GM12878 (cell line): ENCODE results near the gene BNC2. TPM values are rescaled to one million over a fixed set of nuclear protein-coding genes. Genes with fewer than 3 reads are reported as not detected.

Source experiments
- ATF7 ChIP-seq: fragments of 450-650 bp; IDR thresholded peaks from 2 replicates; pipeline ENCODE4 v1.6.1; 2016; ENCODE audit warnings: low read depth, mild to moderate bottlenecking
- FOS ChIP-seq: IDR thresholded peaks from 3 replicates; pipeline ENCODE4 v1.6.1; 2011; ENCODE audit warnings: borderline replicate concordance; ENCODE audit not compliant: insufficient read length; ENCODE audit errors: extremely low read depth
- HSF1 ChIP-seq: fragments of 150-350 bp; IDR thresholded peaks from 2 replicates; pipeline ENCODE4 v1.6.1; 2014; ENCODE audit warnings: mild to moderate bottlenecking, low read depth, low read length
- POU2F2 ChIP-seq: IDR thresholded peaks from 3 replicates; pipeline ENCODE4 v1.6.1; 2011; ENCODE audit warnings: low read depth, mild to moderate bottlenecking, low read length, borderline replicate concordance
- ZNF207 ChIP-seq: fragments of 450-650 bp; IDR thresholded peaks from 2 replicates; pipeline ENCODE4 v1.6.1; 2014; ENCODE audit warnings: antibody characterized with exemption, mild to moderate bottlenecking, borderline replicate concordance
- ZNF24 ChIP-seq: fragments of 450-650 bp; IDR thresholded peaks from 2 replicates; pipeline ENCODE4 v1.6.1; 2017; ENCODE audit warnings: antibody characterized with exemption, mild to moderate bottlenecking
- polyA plus RNA-seq, 11 experiments: library from polyadenylated mRNA; depleted of rRNA in 4 of 11; unstranded in 6 of 11; stranded (reverse) in 5 of 11; fragments of >200 nt; fragmentation: Nextera tagmentation in 4 of 11; fragmentation: Illumina TruSeq in 1 of 11; extraction: Ambion mirVana in 4 of 11; extraction: Trizol in 1 of 11; gene quantifications; 1 replicate in 1 of 11; 2 replicates in 10 of 11; pipeline versions ENCODE4 v1.2.1 to v1.2.3, GENCODE V29; 2011 to 2016; ENCODE audit warnings: inconsistent platforms in 2 of 11, missing spikeins in 2 of 11, low read depth in 1 of 11
- total RNA-seq, 4 experiments: library from RNA; depleted of rRNA in 3 of 4; stranded (reverse); fragments of >200 nt in 3 of 4; fragmentation: Illumina TruSeq in 1 of 4; extraction: Trizol in 1 of 4; gene quantifications; 2 replicates each; pipeline versions ENCODE4 v1.2.1 to v1.2.3, GENCODE V29; 2013 to 2021
- TF ChIP-seq, protein P1 (sequence below): fragments of 450-650 bp; formaldehyde crosslinking; IDR thresholded peaks from 2 replicates; pipeline ENCODE4 v1.4.0; 2022; ENCODE audit warnings: mild to moderate bottlenecking, moderate library complexity
- TF ChIP-seq, protein P2 (sequence below): fragments of 450-650 bp; formaldehyde crosslinking; IDR thresholded peaks from 2 replicates; pipeline ENCODE4 v1.5.0; 2022; ENCODE audit warnings: mild to moderate bottlenecking, missing genetic modification characterization
- TF ChIP-seq, protein P3 (sequence below): fragments of 150-350 bp; IDR thresholded peaks from 2 replicates; pipeline ENCODE4 v1.6.1; 2016; ENCODE audit warnings: low read depth, low read length

The BNC2 gene
- total and polyA plus RNA-seq, 10 of the 15 experiments (the other 5 are each of a cell fraction or from before 2014, with no cell fraction given) = 0.05 to 14.5 (median 0.26) TPM

DNA sequence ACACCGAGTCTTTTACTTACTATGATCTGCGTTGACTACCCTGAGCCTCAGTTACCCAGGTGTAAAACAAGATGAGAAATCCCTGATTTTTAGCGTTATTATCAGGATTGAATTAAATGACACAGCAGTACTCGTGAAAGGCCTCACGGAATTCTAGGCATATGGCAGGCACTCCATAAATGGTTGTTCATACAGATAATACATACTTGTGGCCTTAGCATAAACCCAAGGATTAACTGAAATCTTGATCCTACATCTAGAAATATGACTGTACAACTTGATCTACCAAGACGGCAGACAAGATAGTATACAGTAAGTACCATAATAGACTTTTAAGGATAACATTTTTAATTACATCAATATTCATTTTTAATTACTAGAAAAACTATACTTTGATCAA is 409.8 kb downstream of the BNC2 start (continued):
- TF ChIP-seq, protein P1, sequence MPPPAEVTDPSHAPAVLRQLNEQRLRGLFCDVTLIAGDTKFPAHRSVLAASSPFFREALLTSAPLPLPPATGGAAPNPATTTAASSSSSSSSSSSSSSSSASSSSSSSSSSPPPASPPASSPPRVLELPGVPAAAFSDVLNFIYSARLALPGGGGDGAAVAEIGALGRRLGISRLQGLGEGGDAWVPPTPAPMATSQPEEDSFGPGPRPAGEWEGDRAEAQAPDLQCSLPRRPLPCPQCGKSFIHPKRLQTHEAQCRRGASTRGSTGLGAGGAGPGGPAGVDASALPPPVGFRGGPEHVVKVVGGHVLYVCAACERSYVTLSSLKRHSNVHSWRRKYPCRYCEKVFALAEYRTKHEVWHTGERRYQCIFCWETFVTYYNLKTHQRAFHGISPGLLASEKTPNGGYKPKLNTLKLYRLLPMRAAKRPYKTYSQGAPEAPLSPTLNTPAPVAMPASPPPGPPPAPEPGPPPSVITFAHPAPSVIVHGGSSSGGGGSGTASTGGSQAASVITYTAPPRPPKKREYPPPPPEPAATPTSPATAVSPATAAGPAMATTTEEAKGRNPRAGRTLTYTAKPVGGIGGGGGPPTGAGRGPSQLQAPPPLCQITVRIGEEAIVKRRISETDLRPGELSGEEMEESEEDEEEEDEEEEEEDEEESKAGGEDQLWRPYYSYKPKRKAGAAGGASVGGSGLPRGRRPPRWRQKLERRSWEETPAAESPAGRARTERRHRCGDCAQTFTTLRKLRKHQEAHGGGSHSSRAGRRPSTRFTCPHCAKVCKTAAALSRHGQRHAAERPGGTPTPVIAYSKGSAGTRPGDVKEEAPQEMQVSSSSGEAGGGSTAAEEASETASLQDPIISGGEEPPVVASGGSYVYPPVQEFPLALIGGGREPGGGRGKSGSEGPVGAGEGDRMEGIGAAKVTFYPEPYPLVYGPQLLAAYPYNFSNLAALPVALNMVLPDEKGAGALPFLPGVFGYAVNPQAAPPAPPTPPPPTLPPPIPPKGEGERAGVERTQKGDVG (CRISPR knock-in tag) = no peak
- TF ChIP-seq ZNF207 (no peak), POU2F2 (no peak), FOS (no peak), HSF1 (no peak), ZNF24 (no peak), ATF7 (no peak)
- TF ChIP-seq, protein P2, sequence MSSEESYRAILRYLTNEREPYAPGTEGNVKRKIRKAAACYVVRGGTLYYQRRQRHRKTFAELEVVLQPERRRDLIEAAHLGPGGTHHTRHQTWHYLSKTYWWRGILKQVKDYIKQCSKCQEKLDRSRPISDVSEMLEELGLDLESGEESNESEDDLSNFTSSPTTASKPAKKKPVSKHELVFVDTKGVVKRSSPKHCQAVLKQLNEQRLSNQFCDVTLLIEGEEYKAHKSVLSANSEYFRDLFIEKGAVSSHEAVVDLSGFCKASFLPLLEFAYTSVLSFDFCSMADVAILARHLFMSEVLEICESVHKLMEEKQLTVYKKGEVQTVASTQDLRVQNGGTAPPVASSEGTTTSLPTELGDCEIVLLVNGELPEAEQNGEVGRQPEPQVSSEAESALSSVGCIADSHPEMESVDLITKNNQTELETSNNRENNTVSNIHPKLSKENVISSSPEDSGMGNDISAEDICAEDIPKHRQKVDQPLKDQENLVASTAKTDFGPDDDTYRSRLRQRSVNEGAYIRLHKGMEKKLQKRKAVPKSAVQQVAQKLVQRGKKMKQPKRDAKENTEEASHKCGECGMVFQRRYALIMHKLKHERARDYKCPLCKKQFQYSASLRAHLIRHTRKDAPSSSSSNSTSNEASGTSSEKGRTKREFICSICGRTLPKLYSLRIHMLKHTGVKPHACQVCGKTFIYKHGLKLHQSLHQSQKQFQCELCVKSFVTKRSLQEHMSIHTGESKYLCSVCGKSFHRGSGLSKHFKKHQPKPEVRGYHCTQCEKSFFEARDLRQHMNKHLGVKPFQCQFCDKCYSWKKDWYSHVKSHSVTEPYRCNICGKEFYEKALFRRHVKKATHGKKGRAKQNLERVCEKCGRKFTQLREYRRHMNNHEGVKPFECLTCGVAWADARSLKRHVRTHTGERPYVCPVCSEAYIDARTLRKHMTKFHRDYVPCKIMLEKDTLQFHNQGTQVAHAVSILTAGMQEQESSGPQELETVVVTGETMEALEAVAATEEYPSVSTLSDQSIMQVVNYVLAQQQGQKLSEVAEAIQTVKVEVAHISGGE (CRISPR knock-in tag) = no peak
- TF ChIP-seq, protein P3, sequence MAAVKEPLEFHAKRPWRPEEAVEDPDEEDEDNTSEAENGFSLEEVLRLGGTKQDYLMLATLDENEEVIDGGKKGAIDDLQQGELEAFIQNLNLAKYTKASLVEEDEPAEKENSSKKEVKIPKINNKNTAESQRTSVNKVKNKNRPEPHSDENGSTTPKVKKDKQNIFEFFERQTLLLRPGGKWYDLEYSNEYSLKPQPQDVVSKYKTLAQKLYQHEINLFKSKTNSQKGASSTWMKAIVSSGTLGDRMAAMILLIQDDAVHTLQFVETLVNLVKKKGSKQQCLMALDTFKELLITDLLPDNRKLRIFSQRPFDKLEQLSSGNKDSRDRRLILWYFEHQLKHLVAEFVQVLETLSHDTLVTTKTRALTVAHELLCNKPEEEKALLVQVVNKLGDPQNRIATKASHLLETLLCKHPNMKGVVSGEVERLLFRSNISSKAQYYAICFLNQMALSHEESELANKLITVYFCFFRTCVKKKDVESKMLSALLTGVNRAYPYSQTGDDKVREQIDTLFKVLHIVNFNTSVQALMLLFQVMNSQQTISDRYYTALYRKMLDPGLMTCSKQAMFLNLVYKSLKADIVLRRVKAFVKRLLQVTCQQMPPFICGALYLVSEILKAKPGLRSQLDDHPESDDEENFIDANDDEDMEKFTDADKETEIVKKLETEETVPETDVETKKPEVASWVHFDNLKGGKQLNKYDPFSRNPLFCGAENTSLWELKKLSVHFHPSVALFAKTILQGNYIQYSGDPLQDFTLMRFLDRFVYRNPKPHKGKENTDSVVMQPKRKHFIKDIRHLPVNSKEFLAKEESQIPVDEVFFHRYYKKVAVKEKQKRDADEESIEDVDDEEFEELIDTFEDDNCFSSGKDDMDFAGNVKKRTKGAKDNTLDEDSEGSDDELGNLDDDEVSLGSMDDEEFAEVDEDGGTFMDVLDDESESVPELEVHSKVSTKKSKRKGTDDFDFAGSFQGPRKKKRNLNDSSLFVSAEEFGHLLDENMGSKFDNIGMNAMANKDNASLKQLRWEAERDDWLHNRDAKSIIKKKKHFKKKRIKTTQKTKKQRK = no peak
